ENCODE data around the gene HPSE. TPM values are rescaled to one million over a fixed set of nuclear protein-coding genes. Genes with fewer than 3 reads are reported as not detected.

HPSE gene
- total RNA-seq, result 1 to 10 TPM; 8.9 TPM
- 1 to 10 TPM; 5.6 to 6.5 TPM for polyA plus RNA-seq

GRCh38 chr4:83334425-83335241, at the start of gene HPSE:
Gene HPSE, minus strand, starts transcription at chr4:83334848. Its CDS starts 66 bp downstream, at chr4:83334782.
- CTCF ChIA-PET (ENCODE audit: partially characterized antibody), result interaction anchor here (1.0 to 2.0 kb wide), 3 partner anchors 51 to 299 kb away, joined by 3 to 7 read pairs (median 3); partner anchors contain the start of gene COPS4
- Histone ChIP-seq H3K27ac (ENCODE audit: low read depth, low read length) (peak within 1 kb of the TSS; percentile 51), H3K4me3 (ENCODE audit: low read length in 2 of 2) (peak within 1 kb of the TSS; percentile 56 to 80), H3K9me3 (ENCODE audit: control insufficient read depth in 1 of 2, low read length in 2 of 2) (no peaks in the 10 kb centered on the region), H3K36me3 (ENCODE audit: insufficient read depth, low read length) (no peaks in the 10 kb centered on the region), H3K27me3 (ENCODE audit: insufficient read depth, low read length) (no peaks in the 10 kb centered on the region), H3K4me1 (ENCODE audit: insufficient read depth, low read length) (peaks cover 23% of the 10 kb centered on the region)
- peaks cover 0 to 16% (median 4%) of the 10 kb centered on the region in 8 donors for H3K9me3 Mint-ChIP-seq
- POLR2A ChIA-PET (ENCODE audit: partially characterized antibody), result interaction anchor here (1.0 to 2.0 kb wide), 4 partner anchors 50 to 300 kb away, joined by 4 to 6 read pairs (median 4); partner anchors contain the start of genes COPS4 and COQ2
- H3K36me3 Mint-ChIP-seq, result peaks cover 6 to 10% of the 10 kb centered on the region in 2 donors
- intact Hi-C loops (cut with micrococcal nuclease), result loop anchor here (10.0 kb wide), 1 partner anchor 120 kb away; the partner anchor contains the start of genes HELQ and MRPS18C
- H3K27ac Mint-ChIP-seq, result peak within 1 kb of the TSS; percentile 81 to 93 (median 89)
- peaks cover 19 to 38% (median 33%) of the 10 kb centered on the region in 4 donors for H3K4me1 Mint-ChIP-seq
- peak; percentile 67 to 74 (median 70) for DNase-seq
- H3K27me3 Mint-ChIP-seq, result peaks cover 0 to 1% of the 10 kb centered on the region in 2 donors
- peak within 1 kb of the TSS; percentile 90 to 97 (median 94) for H3K4me3 Mint-ChIP-seq

GRCh38 chr4:83382850-83383249, 48.2 kb upstream of the HPSE start:
- no peaks in the 10 kb centered on the region for H3K27me3 Mint-ChIP-seq
- H3K4me3 ChIP-seq (ENCODE audit: low read length in 2 of 2), result no peak overlapping the region
- CTCF ChIA-PET (ENCODE audit: partially characterized antibody), result interaction anchor here (1.5 kb wide), 1 partner anchor 12 kb away, joined by 3 read pairs; no protein-coding TSS in a partner anchor
- peaks cover 4 to 7% of the 10 kb centered on the region in 2 donors for H3K9me3 ChIP-seq (ENCODE audit: control insufficient read depth in 1 of 2, low read length in 2 of 2)
- peaks cover 0 to 3% of the 10 kb centered on the region in 2 donors for H3K36me3 Mint-ChIP-seq
- no peak for DNase-seq
- H3K9me3 Mint-ChIP-seq, result peaks cover 0 to 22% (median 16%) of the 10 kb centered on the region in 8 donors
- H3K4me3 Mint-ChIP-seq, result peak overlapping the region in 3 of 8 donors; percentile 11 to 71 (median 23)
- H3K4me1 ChIP-seq (ENCODE audit: insufficient read depth, low read length), result peaks cover under 1% of the 10 kb centered on the region
- H3K27me3 ChIP-seq (ENCODE audit: insufficient read depth, low read length), result no peaks in the 10 kb centered on the region
- no peaks in the 10 kb centered on the region for H3K36me3 ChIP-seq (ENCODE audit: insufficient read depth, low read length)
- POLR2A ChIA-PET (ENCODE audit: partially characterized antibody), result no interaction called here
- H3K27ac Mint-ChIP-seq, result peak overlapping the region in 1 of 7 donors; percentile 11
- no peak overlapping the region for H3K27ac ChIP-seq (ENCODE audit: low read depth, low read length)
- peaks cover 0 to 4% (median 2%) of the 10 kb centered on the region in 4 donors for H3K4me1 Mint-ChIP-seq
- intact Hi-C loops (cut with micrococcal nuclease), result no loop called here

- ChIA-PET CTCF (ENCODE audit: partially characterized antibody) (interaction anchor here (1.5 kb wide), 1 partner anchor 11 kb away, joined by 3 read pairs; no protein-coding TSS in a partner anchor), POLR2A (ENCODE audit: partially characterized antibody) (no interaction called here)
- no peaks in the 10 kb centered on the region for H3K27me3 Mint-ChIP-seq
- Histone ChIP-seq H3K27ac (ENCODE audit: low read depth, low read length) (no peak overlapping the region), H3K27me3 (ENCODE audit: insufficient read depth, low read length) (no peaks in the 10 kb centered on the region), H3K4me3 (ENCODE audit: low read length in 2 of 2) (no peak overlapping the region), H3K9me3 (ENCODE audit: control insufficient read depth in 1 of 2, low read length in 2 of 2) (peaks cover 4 to 7% of the 10 kb centered on the region in 2 donors), H3K36me3 (ENCODE audit: insufficient read depth, low read length) (no peaks in the 10 kb centered on the region), H3K4me1 (ENCODE audit: insufficient read depth, low read length) (no peaks in the 10 kb centered on the region)
- H3K36me3 Mint-ChIP-seq, result peaks cover 0 to 13% of the 10 kb centered on the region in 2 donors
- H3K9me3 Mint-ChIP-seq, result peaks cover 0 to 37% (median 31%) of the 10 kb centered on the region in 8 donors
- no peak overlapping the region for H3K4me3 Mint-ChIP-seq
- DNase-seq, result no peak
- intact Hi-C loops (cut with micrococcal nuclease), result no loop called here
- peaks cover 0 to 4% (median 0%) of the 10 kb centered on the region in 4 donors for H3K4me1 Mint-ChIP-seq
- H3K27ac Mint-ChIP-seq, result no peak overlapping the region
Measured at GRCh38 chr4:83381173-83381572, 46.5 kb upstream of the HPSE start.

- Mint-ChIP-seq H3K4me1 (peaks cover 0 to 4% (median 0%) of the 10 kb centered on the region in 4 donors), H3K9me3 (peaks cover 0 to 38% (median 32%) of the 10 kb centered on the region in 8 donors), H3K4me3 (peak overlapping the region in 1 of 8 donors; percentile 32), H3K27me3 (peaks cover 0 to 4% of the 10 kb centered on the region in 2 donors), H3K36me3 (peaks cover 0 to 13% of the 10 kb centered on the region in 2 donors), H3K27ac (peak overlapping the region in 2 of 7 donors; percentile 24 to 48)
- H3K9me3 ChIP-seq (ENCODE audit: control insufficient read depth in 1 of 2, low read length in 2 of 2), result peaks cover 4 to 7% of the 10 kb centered on the region in 2 donors
- peak in 2 of 5 donors; percentile 11 to 22 for DNase-seq
- H3K4me1 ChIP-seq (ENCODE audit: insufficient read depth, low read length), result no peaks in the 10 kb centered on the region
- POLR2A ChIA-PET (ENCODE audit: partially characterized antibody), result no interaction called here
- intact Hi-C loops (cut with micrococcal nuclease), result no loop called here
- H3K4me3 ChIP-seq (ENCODE audit: low read length in 2 of 2), result no peak overlapping the region
- no peak overlapping the region for H3K27ac ChIP-seq (ENCODE audit: low read depth, low read length)
- CTCF ChIA-PET (ENCODE audit: partially characterized antibody), result interaction anchor here (1.1 to 2.0 kb wide), 3 partner anchors 11 to 16 kb away, joined by 3 to 7 read pairs (median 4); no protein-coding TSS in a partner anchor
- H3K27me3 ChIP-seq (ENCODE audit: insufficient read depth, low read length), result no peaks in the 10 kb centered on the region
- no peaks in the 10 kb centered on the region for H3K36me3 ChIP-seq (ENCODE audit: insufficient read depth, low read length)
Measured at GRCh38 chr4:83378419-83378818, 43.8 kb upstream of the HPSE start.

DNA sequence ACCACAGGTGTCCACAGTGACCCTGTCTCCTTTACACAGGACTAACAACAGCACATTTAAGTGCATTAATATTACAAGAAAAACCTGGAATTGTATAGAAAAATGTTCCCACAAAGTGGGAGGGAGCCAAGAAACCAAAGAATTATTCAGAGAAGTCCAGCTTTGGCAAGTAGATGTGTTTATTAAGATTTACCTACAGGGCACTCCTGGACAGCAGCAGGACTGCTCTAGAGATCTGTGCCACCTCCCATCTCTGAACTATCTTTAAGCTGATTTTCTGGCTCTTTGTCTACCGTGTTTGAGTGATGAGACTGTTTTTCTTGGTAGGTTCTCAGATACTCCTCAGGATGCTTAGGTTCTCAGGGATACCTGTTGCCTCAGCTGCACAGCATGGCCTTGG, 38.3 kb upstream of the HPSE start:
- H3K36me3 Mint-ChIP-seq, result peaks cover 0 to 10% of the 10 kb centered on the region in 2 donors
- peaks cover 0 to 20% (median 18%) of the 10 kb centered on the region in 8 donors for H3K9me3 Mint-ChIP-seq
- ChIA-PET POLR2A (ENCODE audit: partially characterized antibody) (interaction anchor here (1.5 kb wide), 1 partner anchor 10 kb away, joined by 3 read pairs; no protein-coding TSS in a partner anchor), CTCF (ENCODE audit: partially characterized antibody) (no interaction called here)
- no peak for DNase-seq
- H3K9me3 ChIP-seq (ENCODE audit: control insufficient read depth in 1 of 2, low read length in 2 of 2), result no peaks in the 10 kb centered on the region
- no peaks in the 10 kb centered on the region for H3K4me1 Mint-ChIP-seq
- no peak overlapping the region for H3K4me3 ChIP-seq (ENCODE audit: low read length in 2 of 2)
- no peak overlapping the region for H3K27ac ChIP-seq (ENCODE audit: low read depth, low read length)
- H3K36me3 ChIP-seq (ENCODE audit: insufficient read depth, low read length), result no peaks in the 10 kb centered on the region
- peaks cover 0 to 4% of the 10 kb centered on the region in 2 donors for H3K27me3 Mint-ChIP-seq
- intact Hi-C loops (cut with micrococcal nuclease), result no loop called here
- no peaks in the 10 kb centered on the region for H3K27me3 ChIP-seq (ENCODE audit: insufficient read depth, low read length)
- H3K4me1 ChIP-seq (ENCODE audit: insufficient read depth, low read length), result no peaks in the 10 kb centered on the region
- H3K27ac Mint-ChIP-seq, result no peak overlapping the region
- H3K4me3 Mint-ChIP-seq, result no peak overlapping the region

DNA sequence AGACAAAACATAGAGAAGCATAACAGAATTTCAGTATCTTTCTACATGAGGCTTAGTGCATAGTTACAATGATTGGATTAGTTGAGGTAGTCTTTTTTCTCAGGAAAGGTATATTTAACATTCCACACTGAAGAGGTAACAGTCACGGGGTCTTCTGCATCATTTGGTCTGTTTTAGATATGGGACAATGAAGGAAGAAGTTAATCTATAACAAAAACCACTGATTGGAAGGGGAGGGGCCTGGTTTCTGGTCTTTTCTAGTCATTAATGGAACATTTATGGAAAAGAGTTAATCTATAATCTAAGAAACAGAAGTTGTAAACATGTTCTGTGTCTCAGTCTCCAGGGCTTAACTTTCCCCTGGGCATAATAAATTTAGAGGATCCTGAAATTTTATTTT, 37.3 kb upstream of the HPSE start:
- H3K27me3 ChIP-seq (ENCODE audit: insufficient read depth, low read length), result no peaks in the 10 kb centered on the region
- intact Hi-C loops (cut with micrococcal nuclease), result no loop called here
- ChIA-PET CTCF (ENCODE audit: partially characterized antibody) (interaction anchor here (0.7 kb wide), 1 partner anchor 1011 kb away, joined by 3 read pairs; no protein-coding TSS in a partner anchor), POLR2A (ENCODE audit: partially characterized antibody) (interaction anchor here (1.5 kb wide), 1 partner anchor 9 kb away, joined by 3 read pairs; no protein-coding TSS in a partner anchor)
- Mint-ChIP-seq H3K27me3 (peaks cover 0 to 6% of the 10 kb centered on the region in 2 donors), H3K27ac (no peak overlapping the region), H3K4me3 (no peak overlapping the region), H3K4me1 (no peaks in the 10 kb centered on the region), H3K36me3 (peaks cover 0 to 1% of the 10 kb centered on the region in 2 donors), H3K9me3 (peaks cover 0 to 10% (median 8%) of the 10 kb centered on the region in 8 donors)
- no peak overlapping the region for H3K27ac ChIP-seq (ENCODE audit: low read depth, low read length)
- no peaks in the 10 kb centered on the region for H3K4me1 ChIP-seq (ENCODE audit: insufficient read depth, low read length)
- no peak overlapping the region for H3K4me3 ChIP-seq (ENCODE audit: low read length in 2 of 2)
- no peaks in the 10 kb centered on the region for H3K36me3 ChIP-seq (ENCODE audit: insufficient read depth, low read length)
- DNase-seq, result no peak
- no peaks in the 10 kb centered on the region for H3K9me3 ChIP-seq (ENCODE audit: control insufficient read depth in 1 of 2, low read length in 2 of 2)

DNA sequence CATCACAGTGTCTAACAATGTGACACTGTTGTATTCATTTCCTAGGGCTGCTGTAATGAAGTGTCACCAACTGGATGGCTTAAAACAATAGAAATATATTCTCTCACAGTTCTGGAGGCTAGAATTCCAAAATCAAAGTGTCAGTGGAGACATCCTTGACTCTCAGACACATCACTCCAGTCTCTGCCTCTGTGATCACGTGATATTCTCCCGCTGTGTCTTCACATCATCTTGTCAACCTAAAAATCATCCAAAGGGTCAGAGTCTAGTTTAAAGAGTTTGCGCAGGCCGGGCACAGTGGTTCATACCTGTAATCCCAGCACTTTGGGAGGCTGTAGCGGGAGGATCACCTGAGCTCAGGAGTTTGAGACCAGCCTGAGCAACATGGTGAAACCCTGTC, 36.6 kb upstream of the HPSE start:
- no peaks in the 10 kb centered on the region for H3K36me3 Mint-ChIP-seq

More for the DNA sequence above, 36.6 kb upstream of the HPSE start:
- no peak overlapping the region for H3K4me3 ChIP-seq (ENCODE audit: low read length in 2 of 2)
- peak overlapping the region in 1 of 7 donors; percentile 45 for H3K27ac Mint-ChIP-seq
- H3K9me3 ChIP-seq (ENCODE audit: control insufficient read depth in 1 of 2, low read length in 2 of 2), result no peaks in the 10 kb centered on the region
- DNase-seq, result no peak
- H3K27me3 ChIP-seq (ENCODE audit: insufficient read depth, low read length), result no peaks in the 10 kb centered on the region
- no peaks in the 10 kb centered on the region for H3K4me1 Mint-ChIP-seq
- no peaks in the 10 kb centered on the region for H3K36me3 ChIP-seq (ENCODE audit: insufficient read depth, low read length)
- ChIA-PET CTCF (ENCODE audit: partially characterized antibody) (interaction anchor here (0.8 to 1.4 kb wide), 2 partner anchors 9 to 11 kb away, joined by 3 to 5 read pairs; no protein-coding TSS in a partner anchor), POLR2A (ENCODE audit: partially characterized antibody) (interaction anchor here (1.5 kb wide), 1 partner anchor 9 kb away, joined by 3 read pairs; no protein-coding TSS in a partner anchor)
- H3K27me3 Mint-ChIP-seq, result peaks cover 0 to 6% of the 10 kb centered on the region in 2 donors
- peaks cover 0 to 6% (median 4%) of the 10 kb centered on the region in 8 donors for H3K9me3 Mint-ChIP-seq
- H3K4me3 Mint-ChIP-seq, result no peak overlapping the region
- intact Hi-C loops (cut with micrococcal nuclease), result no loop called here
- no peak overlapping the region for H3K27ac ChIP-seq (ENCODE audit: low read depth, low read length)
- H3K4me1 ChIP-seq (ENCODE audit: insufficient read depth, low read length), result no peaks in the 10 kb centered on the region

Measured in CD4-positive, alpha-beta memory T cell (primary cell).